Measurements from ENCODE around the gene SLC9A9.

SLC9A9 gene

DNA sequence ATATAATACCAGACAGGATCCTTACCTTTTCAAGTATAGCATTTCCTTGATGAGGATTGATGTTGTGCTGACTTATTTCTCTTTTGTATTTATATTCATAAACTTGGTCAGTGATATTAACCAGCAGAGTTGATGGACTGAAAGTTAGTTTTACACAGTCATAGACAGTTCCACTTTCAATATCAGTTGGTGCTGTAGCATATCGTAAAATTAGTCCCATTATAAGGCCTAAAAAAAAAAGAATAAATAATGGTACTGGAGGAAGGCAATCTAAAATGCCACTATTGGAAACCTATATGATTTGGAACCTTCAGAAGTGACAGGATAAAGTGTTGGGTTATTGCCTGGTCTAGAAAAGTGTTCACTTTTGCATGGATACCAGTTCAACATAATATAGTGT, 16.3 kb downstream of the SLC9A9 start:
- no peak for DNase-seq (ENCODE audit: low spot score)
- no peak overlapping the region for H3K27ac ChIP-seq
- H3K4me3 ChIP-seq: no peak overlapping the region

GRCh38 chr3:143831208-143831607, 17.1 kb downstream of the SLC9A9 start:
- DNase-seq (ENCODE audit: low spot score): no peak
- H3K4me3 ChIP-seq: peak overlapping the region; percentile 28
- H3K27ac ChIP-seq: no peak overlapping the region
- no peak for TF ChIP-seq CTCF (IDR thresholded peaks at IDR 0.05)

More for the DNA sequence above, 16.3 kb downstream of the SLC9A9 start:
- TF ChIP-seq CTCF (IDR thresholded peaks at IDR 0.05): no peak

DNA sequence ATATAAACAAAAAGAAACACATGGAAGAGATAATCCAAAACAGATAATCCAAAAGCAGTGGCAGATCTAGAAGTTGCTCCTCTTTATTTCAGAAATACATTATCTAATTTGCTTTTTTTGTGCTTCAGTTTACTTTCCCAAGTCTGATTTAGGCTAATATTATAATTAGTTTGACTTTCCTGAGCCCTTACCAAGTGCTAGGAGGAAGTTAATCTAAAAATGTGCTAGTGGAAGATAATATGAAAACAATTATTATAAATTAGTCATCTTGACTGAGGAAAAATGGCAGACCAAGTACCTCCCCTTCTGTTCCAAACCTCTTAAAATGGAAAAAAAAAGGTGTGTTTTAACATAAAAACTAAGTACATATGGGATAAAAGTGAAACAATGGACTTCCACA, 17.5 kb downstream of the SLC9A9 start:
- no peak for TF ChIP-seq CTCF (IDR thresholded peaks at IDR 0.05)
- H3K27ac ChIP-seq: no peak overlapping the region
- H3K4me3 ChIP-seq: peak overlapping the region; percentile 28
- no peak for DNase-seq (ENCODE audit: low spot score)

DNA sequence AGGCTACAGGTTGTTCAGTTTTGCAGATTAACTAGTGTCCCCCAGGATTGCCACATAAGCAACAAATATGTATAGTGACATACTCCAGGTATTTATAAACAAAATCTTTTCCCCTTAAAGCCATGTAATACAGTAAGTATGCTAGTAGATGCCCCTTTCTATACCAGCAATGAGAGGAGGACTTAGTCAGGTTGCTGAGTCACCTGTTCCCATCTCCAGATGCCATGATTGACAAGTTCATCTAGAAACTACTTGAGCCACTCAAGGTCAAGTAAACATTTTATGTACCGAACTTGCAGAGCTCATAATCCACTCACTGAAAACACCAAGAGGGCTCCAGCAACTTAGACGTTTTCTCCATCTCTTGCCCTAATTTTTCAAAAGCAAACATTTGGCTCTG, 18.2 kb downstream of the SLC9A9 start:
- no peak overlapping the region for H3K4me3 ChIP-seq
- no peak for TF ChIP-seq CTCF (IDR thresholded peaks at IDR 0.05)
- no peak overlapping the region for H3K27ac ChIP-seq
- no peak for DNase-seq (ENCODE audit: low spot score)

DNA sequence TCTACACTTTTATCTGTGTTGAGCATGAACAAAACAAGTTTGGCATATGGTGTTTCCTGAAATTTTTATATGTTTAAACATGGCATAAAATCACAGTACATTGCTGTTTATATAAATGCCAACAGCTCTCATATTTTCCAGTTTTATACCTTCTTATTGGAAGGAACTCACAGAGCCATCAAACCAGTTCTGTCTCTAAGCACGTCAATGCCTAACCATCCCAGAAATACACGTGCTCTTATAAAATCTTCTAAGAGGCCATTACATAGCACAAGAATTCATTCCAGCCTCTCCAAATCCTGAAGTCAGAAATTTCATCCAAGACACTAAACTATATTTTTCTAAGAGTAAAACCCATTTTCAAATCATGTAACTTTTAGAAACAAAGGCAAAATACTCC, 20.8 kb downstream of the SLC9A9 start:
- TF ChIP-seq CTCF (IDR thresholded peaks at IDR 0.05): no peak
- Histone ChIP-seq H3K4me3 (no peak overlapping the region), H3K27ac (no peak overlapping the region)
- no peak for DNase-seq (ENCODE audit: low spot score)

DNA sequence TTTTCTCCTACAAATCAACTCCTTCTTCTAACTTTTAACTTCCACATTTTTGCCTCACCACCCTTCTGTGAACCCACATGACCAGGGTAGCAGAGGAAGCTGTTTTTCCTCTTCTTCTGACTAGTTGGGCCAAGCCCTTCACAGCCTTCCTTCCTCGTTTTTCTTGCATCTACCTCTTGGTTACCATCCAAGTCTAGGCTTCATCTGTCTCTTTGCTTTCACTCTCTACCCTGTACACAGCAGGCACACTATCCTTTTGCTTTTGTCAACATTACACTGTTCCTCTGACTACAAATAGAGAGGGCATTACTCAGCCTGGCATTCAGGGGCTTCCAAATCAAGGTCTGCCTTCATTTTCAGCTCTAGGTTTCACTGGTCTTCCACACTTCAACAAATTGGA, 22.0 kb downstream of the SLC9A9 start:
- TF ChIP-seq CTCF (IDR thresholded peaks at IDR 0.05): no peak
- Histone ChIP-seq H3K27ac (no peak overlapping the region), H3K4me3 (no peak overlapping the region)
- no peak for DNase-seq (ENCODE audit: low spot score)

DNA sequence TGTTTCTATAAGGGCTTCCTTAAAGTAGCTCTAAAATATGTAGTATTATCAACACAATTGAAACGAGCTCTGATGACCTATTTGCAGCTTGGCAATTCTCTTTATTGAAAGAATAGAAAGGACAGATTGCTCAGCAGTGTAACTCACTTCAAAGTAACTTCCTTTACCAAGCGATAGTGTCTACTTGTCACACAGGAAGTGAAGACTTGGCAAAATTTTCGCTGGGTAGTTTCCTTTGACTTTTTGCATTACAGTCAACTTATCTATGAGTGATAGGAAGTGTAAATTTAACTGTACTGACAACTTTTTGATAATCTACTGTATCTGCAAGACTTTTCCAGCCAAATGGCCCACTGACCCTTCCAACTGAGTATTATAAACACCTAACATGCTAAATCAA, 22.8 kb downstream of the SLC9A9 start:
- no peak for DNase-seq (ENCODE audit: low spot score)
- H3K27ac ChIP-seq: peak overlapping the region in 1 of 2 donors; percentile 51
- no peak overlapping the region for H3K4me3 ChIP-seq
- TF ChIP-seq CTCF (IDR thresholded peaks at IDR 0.05): no peak

Measured in coronary artery (tissue), 2 donors.